Body of pancreas (tissue), 4 donors: ENCODE data around the gene HKDC1.
"Not testable (repeated sequence)": the region's sequence is repeated elsewhere in the genome, so short reads cannot be mapped to it uniquely, and the experiment has no call there.

Experiments
- POLR2A ChIP-seq, 3 donors: fragments of 450-650 bp; IDR thresholded peaks; one replicate each; pipeline ENCODE4 v1.6.1; 2016; ENCODE audit warnings: antibody characterized with exemption in 3 of 3, mild to moderate bottlenecking in 2 of 3
- TF ChIP-seq, protein P1 (sequence below), 7 experiments: fragments of 450-650 bp in 4 of 7; fragments of 200-600 bp in 3 of 7; sonication (generic) in 3 of 7; IDR thresholded peaks; one replicate each; pipeline ENCODE4 v1.5.1; 2016 to 2019; ENCODE audit warnings: antibody characterized with exemption in 7 of 7

- TF ChIP-seq, protein P1, sequence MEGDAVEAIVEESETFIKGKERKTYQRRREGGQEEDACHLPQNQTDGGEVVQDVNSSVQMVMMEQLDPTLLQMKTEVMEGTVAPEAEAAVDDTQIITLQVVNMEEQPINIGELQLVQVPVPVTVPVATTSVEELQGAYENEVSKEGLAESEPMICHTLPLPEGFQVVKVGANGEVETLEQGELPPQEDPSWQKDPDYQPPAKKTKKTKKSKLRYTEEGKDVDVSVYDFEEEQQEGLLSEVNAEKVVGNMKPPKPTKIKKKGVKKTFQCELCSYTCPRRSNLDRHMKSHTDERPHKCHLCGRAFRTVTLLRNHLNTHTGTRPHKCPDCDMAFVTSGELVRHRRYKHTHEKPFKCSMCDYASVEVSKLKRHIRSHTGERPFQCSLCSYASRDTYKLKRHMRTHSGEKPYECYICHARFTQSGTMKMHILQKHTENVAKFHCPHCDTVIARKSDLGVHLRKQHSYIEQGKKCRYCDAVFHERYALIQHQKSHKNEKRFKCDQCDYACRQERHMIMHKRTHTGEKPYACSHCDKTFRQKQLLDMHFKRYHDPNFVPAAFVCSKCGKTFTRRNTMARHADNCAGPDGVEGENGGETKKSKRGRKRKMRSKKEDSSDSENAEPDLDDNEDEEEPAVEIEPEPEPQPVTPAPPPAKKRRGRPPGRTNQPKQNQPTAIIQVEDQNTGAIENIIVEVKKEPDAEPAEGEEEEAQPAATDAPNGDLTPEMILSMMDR (IDR thresholded peaks at IDR 0.05), result not testable (repeated sequence)
- not testable (repeated sequence) for TF ChIP-seq POLR2A (IDR thresholded peaks at IDR 0.05)
These were observed 44.8 kb upstream of the HKDC1 start for GRCh38 chr10:69175326-69175725.
